Neural cell (in vitro differentiated cells): ENCODE measurements around the gene L3MBTL4.
"Not testable (repeated sequence)": the region's sequence is repeated elsewhere in the genome, so short reads cannot be mapped to it uniquely, and the experiment has no call there.

Experiments used
- CTCF ChIP-seq: fragments of 450-650 bp; IDR thresholded peaks from 2 replicates; pipeline ENCODE4 v1.5.1; 2014; ENCODE audit warnings: antibody characterized with exemption, mild to moderate bottlenecking, moderate library complexity; ENCODE audit not compliant: poor library complexity, severe bottlenecking
- EZH2 ChIP-seq: fragments of 200-600, 300-800 bp; shearing (Covaris generic), sonication (generic); IDR thresholded peaks from 2 replicates; pipeline ENCODE4 v1.6.1; 2014; ENCODE audit warnings: antibody characterized with exemption, low read length, borderline replicate concordance, mild to moderate bottlenecking; ENCODE audit not compliant: insufficient read depth, poor library complexity, severe bottlenecking
- MXI1 ChIP-seq: fragments of 450-650 bp; conservative IDR thresholded peaks from 2 replicates; pipeline ENCODE4 v1.6.1; 2014; ENCODE audit warnings: antibody characterized with exemption, mild to moderate bottlenecking; ENCODE audit not compliant: poor library complexity, severe bottlenecking
- POLR2AphosphoS5 ChIP-seq: IDR thresholded peaks from 2 replicates; pipeline ENCODE4 v1.6.1; 2012
- RAD21 ChIP-seq: fragments of 450-650 bp; conservative IDR thresholded peaks from 2 replicates; pipeline ENCODE4 v1.6.1; 2014; ENCODE audit warnings: antibody characterized with exemption, mild to moderate bottlenecking, moderate library complexity
- REST ChIP-seq: IDR thresholded peaks from 2 replicates; pipeline ENCODE4 v1.6.1; 2012; ENCODE audit warnings: borderline replicate concordance
- SMC3 ChIP-seq: fragments of 450-650 bp; conservative IDR thresholded peaks from 2 replicates; pipeline ENCODE4 v1.6.1; 2014; ENCODE audit warnings: antibody characterized with exemption, mild to moderate bottlenecking, moderate library complexity; ENCODE audit not compliant: poor library complexity
- TAF1 ChIP-seq: IDR thresholded peaks from 2 replicates; pipeline ENCODE4 v1.6.1; 2012; ENCODE audit warnings: low read depth

GRCh38 chr18:6135901-6136300, 278.8 kb downstream of the L3MBTL4 start:
- not testable (repeated sequence) for TF ChIP-seq CTCF, POLR2AphosphoS5, REST, MXI1, TAF1, RAD21, SMC3, EZH2
